ENCODE data around the gene MBOAT2.
"Not testable (repeated sequence)": the region's sequence is repeated elsewhere in the genome, so short reads cannot be mapped to it uniquely, and the experiment has no call there.

The MBOAT2 gene, protein sequence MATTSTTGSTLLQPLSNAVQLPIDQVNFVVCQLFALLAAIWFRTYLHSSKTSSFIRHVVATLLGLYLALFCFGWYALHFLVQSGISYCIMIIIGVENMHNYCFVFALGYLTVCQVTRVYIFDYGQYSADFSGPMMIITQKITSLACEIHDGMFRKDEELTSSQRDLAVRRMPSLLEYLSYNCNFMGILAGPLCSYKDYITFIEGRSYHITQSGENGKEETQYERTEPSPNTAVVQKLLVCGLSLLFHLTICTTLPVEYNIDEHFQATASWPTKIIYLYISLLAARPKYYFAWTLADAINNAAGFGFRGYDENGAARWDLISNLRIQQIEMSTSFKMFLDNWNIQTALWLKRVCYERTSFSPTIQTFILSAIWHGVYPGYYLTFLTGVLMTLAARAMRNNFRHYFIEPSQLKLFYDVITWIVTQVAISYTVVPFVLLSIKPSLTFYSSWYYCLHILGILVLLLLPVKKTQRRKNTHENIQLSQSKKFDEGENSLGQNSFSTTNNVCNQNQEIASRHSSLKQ

DNA sequence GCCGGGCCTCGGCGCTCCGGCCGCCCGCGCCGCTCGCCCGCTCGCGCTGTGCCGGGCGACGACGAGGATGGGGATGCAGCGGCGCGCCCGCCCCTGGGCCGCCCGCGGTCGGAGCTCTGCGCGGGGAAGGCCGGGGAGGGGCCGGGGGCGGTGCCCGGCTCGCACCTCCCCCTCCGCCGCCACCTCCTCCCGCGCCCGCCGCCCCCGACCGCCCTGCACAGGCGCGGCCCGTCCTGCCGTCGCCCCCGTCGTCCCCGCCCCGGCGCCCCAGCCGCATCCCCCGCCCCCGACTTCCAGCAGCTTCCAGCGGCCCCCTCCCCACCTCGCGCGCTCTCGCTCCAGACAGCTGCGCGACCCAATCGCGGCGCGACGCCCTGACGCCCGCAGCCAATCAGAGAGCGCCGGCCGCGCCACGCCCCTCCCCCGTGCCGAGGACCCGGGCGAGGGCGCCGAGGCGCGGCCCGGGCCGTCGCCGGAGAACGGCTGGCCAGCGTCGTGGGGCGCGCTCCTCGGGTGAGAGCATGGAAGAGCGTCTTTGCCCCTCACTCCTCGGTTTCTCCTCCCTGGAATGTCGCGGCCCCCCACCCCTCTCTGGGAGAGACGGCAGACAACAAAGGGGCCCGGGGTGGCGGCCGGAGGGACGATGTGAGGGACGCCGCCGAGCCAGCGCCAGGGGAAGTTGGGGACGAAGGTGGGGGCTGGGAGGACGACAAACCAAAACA, at the start of gene MBOAT2:
Gene MBOAT2, minus strand, starts transcription at position 69 of the 722 bp plus-strand sequence. CDS start 70 bp downstream, outside the sequence.
- Histone ChIP-seq H3K4me1 (ENCODE audit: insufficient read depth, low read length) (peaks cover 12% of the 10 kb centered on the region), H3K9ac (ENCODE audit: low read depth, low read length) (peak within 1 kb of the TSS; percentile 88), H3K9me3 (ENCODE audit: control insufficient read depth, insufficient read depth, low read length) (no peaks in the 10 kb centered on the region), H3K36me3 (ENCODE audit: insufficient read depth, low read length) (no peaks in the 10 kb centered on the region)

DNA sequence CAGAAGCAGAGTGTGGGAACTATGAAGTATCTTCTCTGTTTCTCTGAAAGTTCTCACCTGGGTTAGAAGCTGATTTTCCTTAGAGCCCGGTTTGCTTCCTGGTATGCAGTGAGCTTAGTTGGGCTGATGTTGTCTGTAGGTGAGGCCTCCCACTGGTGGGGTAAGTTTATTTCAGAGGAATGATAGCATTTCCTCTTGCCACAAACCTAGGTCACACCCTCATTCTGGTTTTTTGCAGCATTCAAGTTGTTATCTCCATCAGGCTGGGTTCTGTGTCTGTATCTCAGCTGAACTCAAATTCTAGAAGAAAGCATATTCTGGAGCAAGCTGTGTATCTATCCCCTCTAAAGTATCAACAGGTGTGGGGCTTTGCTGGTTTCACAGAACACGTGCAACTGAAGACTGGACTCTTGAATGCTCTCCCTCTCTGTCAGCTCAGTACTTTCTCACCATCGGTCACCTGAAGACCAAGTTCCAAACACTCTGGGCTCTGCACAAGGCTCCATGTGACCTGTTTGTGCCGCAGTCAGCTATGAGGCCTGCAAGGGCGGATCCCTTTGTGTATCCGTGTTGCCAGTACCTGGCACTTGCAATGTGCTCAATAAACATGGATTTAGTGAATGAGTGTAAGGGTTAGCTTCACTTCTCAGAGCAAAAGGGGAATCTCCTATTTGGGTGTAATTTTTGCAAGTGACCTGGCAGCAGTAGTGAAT, 49.5 kb upstream of the MBOAT2 start:
- H3K4me1 ChIP-seq (ENCODE audit: insufficient read depth, low read length) = no peaks in the 10 kb centered on the region
- H3K36me3 ChIP-seq (ENCODE audit: insufficient read depth, low read length) = no peaks in the 10 kb centered on the region
- H3K9me3 ChIP-seq (ENCODE audit: control insufficient read depth, insufficient read depth, low read length) = no peaks in the 10 kb centered on the region; the same call in 1 of the 2 replicates
- no peak overlapping the region; the same call in 1 of the 2 replicates for H3K9ac ChIP-seq (ENCODE audit: low read depth, low read length)

DNA sequence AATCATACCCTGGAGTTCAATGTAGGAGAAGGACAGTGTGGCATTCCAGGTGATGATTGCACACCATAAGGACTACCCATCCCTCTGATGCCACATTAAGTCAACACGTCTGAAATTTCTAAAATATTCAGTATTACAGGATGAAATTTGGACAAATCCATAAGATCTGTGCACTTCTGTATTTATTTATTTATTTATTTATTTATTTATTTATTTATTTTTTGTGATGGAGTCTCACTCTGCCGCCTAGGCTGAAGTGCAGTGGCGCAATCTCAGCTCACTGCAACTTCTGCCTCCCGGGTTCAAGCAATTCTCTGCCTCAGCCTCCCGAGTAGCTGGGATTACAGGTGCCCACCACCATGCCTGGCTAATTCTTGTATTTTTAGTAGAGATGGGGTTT, 48.0 kb upstream of the MBOAT2 start:
- not testable (repeated sequence) for H3K4me1 ChIP-seq (ENCODE audit: insufficient read depth, low read length); H3K9ac ChIP-seq (ENCODE audit: low read depth, low read length); H3K9me3 ChIP-seq (ENCODE audit: control insufficient read depth, insufficient read depth, low read length); H3K36me3 ChIP-seq (ENCODE audit: insufficient read depth, low read length)

DNA sequence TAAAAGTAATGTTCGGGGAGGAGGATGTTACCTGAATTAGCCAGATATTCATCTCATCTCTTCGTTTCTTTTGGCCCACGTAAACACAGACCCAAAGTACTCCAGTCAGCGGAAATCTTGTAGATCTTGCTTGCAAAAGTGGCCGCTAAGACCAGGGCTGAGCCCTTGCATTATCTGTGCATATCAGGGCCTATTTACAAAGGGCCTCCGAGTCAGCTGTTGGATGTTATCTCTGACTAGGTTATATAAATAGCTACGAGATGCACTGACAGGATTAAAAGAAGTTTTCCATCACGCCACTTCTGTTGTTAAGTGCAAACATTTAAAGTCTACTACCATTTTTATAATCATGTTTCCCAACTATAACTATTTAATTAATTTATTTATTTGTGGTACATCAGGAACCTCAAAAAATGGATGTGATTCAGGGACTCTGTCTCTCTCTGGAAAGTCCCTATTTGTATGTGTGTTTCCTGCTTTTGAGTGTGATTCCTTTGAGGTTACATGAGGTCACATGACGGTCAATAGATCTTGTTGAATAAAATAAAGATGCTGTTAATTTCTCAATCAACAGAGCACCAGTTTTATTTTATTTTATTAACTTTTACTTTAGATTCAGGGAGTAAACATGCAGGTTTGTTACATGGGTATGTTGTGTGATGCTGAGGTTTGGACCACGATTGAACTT, 46.8 kb upstream of the MBOAT2 start:
- H3K36me3 ChIP-seq (ENCODE audit: insufficient read depth, low read length) = no peaks in the 10 kb centered on the region
- H3K9ac ChIP-seq (ENCODE audit: low read depth, low read length) = no peak overlapping the region
- H3K9me3 ChIP-seq (ENCODE audit: control insufficient read depth, insufficient read depth, low read length) = no peaks in the 10 kb centered on the region; the same call in 1 of the 2 replicates

DNA sequence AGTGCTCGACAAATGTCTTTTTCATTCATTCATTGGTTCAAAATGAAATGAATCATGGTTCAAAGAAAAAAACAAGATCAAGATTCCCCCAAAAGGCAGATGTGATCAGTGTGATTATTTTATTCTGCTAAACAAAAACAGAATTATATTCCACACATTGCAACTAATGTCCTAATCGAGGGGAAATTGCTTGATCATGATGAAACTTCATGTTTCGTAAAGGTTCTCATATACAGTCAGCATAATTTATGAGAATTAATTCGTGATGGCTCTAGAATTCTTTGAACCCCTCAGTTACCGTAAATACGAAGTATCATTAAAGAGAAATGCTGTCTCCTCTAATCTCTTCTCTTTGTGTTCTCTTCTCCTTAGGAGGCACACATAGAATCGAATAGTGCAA, 42.1 kb upstream of the MBOAT2 start:
- Histone ChIP-seq H3K36me3 (ENCODE audit: insufficient read depth, low read length) (no peaks in the 10 kb centered on the region), H3K4me1 (ENCODE audit: insufficient read depth, low read length) (no peaks in the 10 kb centered on the region), H3K9ac (ENCODE audit: low read depth, low read length) (no peak overlapping the region), H3K9me3 (ENCODE audit: control insufficient read depth, insufficient read depth, low read length) (no peaks in the 10 kb centered on the region; the same call in 1 of the 2 replicates)

More for the DNA sequence above, 46.8 kb upstream of the MBOAT2 start:
- H3K4me1 ChIP-seq (ENCODE audit: insufficient read depth, low read length) = no peaks in the 10 kb centered on the region

DNA sequence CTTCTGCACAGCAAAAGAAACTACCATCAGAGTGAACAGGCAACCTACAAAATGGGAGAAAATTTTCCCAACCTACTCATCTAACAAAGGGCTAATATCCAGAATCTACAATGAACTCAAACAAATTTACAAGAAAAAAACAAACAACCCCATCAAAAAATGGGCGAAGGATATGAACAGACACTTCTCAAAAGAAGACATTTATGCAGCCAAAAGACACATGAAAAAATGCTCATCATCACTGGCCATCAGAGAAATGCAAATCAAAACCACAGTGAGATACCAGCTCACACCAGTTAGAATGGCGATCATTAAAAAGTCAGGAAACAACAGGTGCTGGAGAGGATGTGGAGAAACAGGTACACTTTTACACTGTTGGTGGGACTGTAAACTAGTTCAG, 40.0 kb upstream of the MBOAT2 start:
- H3K9me3 ChIP-seq (ENCODE audit: control insufficient read depth, insufficient read depth, low read length); H3K4me1 ChIP-seq (ENCODE audit: insufficient read depth, low read length); H3K9ac ChIP-seq (ENCODE audit: low read depth, low read length): not testable (repeated sequence)

DNA sequence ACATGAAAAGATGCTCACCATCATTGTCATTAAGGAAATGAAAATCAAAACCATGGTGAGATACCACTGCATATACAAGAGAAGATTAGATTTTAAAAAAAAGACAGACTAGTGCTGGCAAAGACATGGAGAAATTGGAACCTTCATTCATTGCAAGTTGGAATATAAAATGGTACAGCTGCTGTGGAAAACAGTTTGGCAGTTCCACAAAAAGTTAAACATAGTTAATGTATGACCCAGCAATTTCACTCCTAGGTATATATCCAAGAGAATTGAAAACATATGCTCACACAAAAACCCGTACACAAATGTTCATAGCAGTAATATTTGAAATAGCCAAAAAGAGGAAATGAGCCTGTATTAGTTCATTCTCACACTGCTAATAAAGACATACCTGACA, 33.7 kb upstream of the MBOAT2 start:
- Histone ChIP-seq H3K4me1 (ENCODE audit: insufficient read depth, low read length) (peaks cover 9% of the 10 kb centered on the region), H3K9ac (ENCODE audit: low read depth, low read length) (no peak overlapping the region), H3K9me3 (ENCODE audit: control insufficient read depth, insufficient read depth, low read length) (peaks cover 8% of the 10 kb centered on the region; the same call in 1 of the 2 replicates), H3K36me3 (ENCODE audit: insufficient read depth, low read length) (no peaks in the 10 kb centered on the region)

More for the DNA sequence above, 40.0 kb upstream of the MBOAT2 start:
- not testable (repeated sequence) for H3K36me3 ChIP-seq (ENCODE audit: insufficient read depth, low read length)

DNA sequence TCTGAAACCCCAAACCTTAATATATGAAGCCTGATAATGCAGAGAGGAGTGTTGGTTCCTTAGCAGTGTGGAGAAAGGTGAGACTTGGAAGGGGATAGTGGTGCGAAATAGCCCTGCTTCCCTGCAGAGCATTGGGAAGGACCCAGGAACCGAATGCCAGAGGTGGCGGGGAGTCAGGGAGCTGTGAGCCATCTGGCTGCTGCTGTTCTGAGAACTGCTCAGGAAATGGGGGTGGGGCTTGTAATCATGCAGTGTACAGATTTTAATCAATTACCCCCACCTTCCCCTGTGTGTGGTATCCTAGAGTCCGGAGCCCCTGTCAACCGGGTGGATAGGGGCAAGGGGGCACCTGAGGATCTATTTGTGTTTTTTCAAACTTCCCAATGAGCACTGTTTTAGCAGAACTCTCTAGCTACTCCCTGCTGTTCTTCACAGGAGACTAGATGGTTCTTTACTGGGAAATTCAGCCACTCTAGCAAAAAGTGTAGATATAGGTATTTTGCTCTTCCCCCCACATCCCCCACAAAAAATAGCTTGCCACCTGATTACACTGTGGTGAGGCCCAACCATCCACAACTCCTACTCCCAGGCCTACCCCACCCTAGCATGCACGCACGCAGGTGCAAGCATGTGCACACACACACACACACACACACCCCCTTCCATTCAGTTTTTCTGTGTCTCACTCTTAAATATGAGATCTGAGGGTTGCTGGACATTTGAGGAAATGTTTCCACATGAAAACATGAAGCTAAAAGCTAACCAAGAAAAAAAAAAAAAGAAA, 30.1 kb upstream of the MBOAT2 start:
- Histone ChIP-seq H3K4me1 (ENCODE audit: insufficient read depth, low read length) (peaks cover 9% of the 10 kb centered on the region), H3K36me3 (ENCODE audit: insufficient read depth, low read length) (no peaks in the 10 kb centered on the region), H3K9me3 (ENCODE audit: control insufficient read depth, insufficient read depth, low read length) (peaks cover 8% of the 10 kb centered on the region; the same call in 1 of the 2 replicates), H3K9ac (ENCODE audit: low read depth, low read length) (no peak overlapping the region)

DNA sequence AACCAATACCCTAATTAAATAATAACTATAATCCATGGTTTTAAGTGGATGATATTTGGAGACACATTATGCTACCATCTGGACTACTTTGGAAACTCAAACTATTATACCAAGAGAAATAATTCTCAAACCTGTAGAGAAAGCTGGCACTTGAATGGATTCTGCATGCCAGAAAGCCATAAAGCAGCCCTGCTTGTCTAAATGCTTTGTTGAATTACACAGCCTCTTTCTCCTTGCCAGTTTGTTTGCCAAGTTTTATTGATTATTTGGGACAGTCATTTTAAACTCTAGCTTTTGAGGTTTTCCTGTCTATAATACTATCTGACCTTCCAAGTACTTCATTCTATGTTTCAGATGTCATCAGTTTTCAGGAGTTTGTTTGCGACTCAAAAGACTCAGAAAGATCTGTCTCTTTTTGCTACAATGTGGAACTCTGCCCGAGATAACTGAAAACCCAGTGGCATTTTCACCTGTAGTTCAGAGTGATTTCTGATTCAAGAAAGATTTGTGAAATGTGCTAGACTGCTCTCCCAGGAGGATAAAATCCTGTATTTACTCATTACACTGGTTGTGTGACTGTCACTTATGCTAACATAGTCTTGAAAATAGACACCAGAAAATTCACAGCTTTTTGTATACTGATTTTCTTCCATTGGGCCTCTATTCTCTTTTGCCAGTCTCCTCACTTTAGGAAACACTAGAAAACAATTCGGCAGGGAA, 29.2 kb upstream of the MBOAT2 start:
- H3K9me3 ChIP-seq (ENCODE audit: control insufficient read depth, insufficient read depth, low read length) = peaks cover 5% of the 10 kb centered on the region; the same call in 1 of the 2 replicates
- no peak overlapping the region for H3K9ac ChIP-seq (ENCODE audit: low read depth, low read length)
- H3K4me1 ChIP-seq (ENCODE audit: insufficient read depth, low read length) = peaks cover 9% of the 10 kb centered on the region
- no peaks in the 10 kb centered on the region for H3K36me3 ChIP-seq (ENCODE audit: insufficient read depth, low read length)

DNA sequence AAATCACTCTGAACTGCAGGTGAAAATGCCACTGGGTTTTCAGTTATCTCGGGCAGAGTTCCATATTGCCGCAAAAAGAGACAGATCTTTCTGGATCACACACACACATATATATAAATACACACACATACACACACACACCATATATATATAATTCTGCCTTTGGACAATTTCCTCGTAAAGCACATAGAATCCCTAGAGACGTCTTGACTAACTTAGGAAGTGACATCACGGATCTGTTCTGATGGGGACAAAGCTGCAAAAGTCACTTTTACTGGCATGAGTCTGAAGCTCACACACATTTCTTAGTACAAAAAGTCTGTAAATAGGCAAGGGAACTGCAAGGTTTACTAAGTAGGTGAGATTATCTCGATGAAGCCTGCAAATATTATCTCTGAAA, 28.6 kb upstream of the MBOAT2 start:
- no peaks in the 10 kb centered on the region for H3K36me3 ChIP-seq (ENCODE audit: insufficient read depth, low read length)
- H3K9ac ChIP-seq (ENCODE audit: low read depth, low read length) = no peak overlapping the region
- peaks cover 5% of the 10 kb centered on the region; the same call in 1 of the 2 replicates for H3K9me3 ChIP-seq (ENCODE audit: control insufficient read depth, insufficient read depth, low read length)
- peaks cover 9% of the 10 kb centered on the region for H3K4me1 ChIP-seq (ENCODE audit: insufficient read depth, low read length)

DNA sequence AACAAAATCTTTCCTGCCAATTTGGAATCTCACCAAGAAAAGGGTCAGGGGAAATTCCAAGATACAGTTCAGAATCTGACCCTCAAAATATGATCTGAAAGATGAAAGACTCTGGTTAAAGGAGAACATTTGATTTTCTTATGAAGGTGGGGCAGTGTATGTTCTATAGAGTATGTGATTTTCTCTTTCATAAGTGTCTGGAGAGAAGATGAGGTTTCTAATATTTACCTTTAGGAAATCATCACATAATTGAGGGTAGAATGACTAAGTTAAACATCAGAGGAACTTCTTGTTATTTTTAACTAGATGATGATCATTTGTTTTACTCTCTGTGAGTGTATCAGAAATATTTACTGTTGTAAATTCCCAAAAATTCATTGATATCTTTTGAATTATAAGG, 27.8 kb upstream of the MBOAT2 start:
- Histone ChIP-seq H3K9ac (ENCODE audit: low read depth, low read length) (no peak overlapping the region), H3K9me3 (ENCODE audit: control insufficient read depth, insufficient read depth, low read length) (peaks cover 4% of the 10 kb centered on the region; the same call in 1 of the 2 replicates), H3K4me1 (ENCODE audit: insufficient read depth, low read length) (peaks cover 9% of the 10 kb centered on the region), H3K36me3 (ENCODE audit: insufficient read depth, low read length) (no peaks in the 10 kb centered on the region)

DNA sequence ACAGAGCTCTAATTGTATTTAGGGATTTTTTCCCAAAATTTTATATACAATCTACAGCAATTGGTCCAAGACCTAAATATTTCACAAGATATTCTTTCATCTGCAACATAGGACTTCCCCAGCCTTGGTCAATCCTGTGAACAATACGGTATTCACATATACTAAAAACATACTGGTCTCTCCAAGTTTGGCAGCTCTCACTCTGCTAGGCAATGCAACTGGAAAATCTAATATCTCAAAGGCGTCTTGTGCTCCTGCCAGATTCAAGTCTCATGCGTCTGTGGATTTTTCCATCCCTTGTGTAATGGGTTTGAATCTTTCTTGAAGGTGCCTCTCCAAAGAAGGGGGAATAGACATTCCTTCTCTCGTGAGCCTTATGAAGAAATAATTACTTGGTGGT, 27.4 kb upstream of the MBOAT2 start:
- Histone ChIP-seq H3K36me3 (ENCODE audit: insufficient read depth, low read length) (no peaks in the 10 kb centered on the region), H3K9me3 (ENCODE audit: control insufficient read depth, insufficient read depth, low read length) (no peaks in the 10 kb centered on the region), H3K4me1 (ENCODE audit: insufficient read depth, low read length) (peaks cover 9% of the 10 kb centered on the region), H3K9ac (ENCODE audit: low read depth, low read length) (no peak overlapping the region)

DNA sequence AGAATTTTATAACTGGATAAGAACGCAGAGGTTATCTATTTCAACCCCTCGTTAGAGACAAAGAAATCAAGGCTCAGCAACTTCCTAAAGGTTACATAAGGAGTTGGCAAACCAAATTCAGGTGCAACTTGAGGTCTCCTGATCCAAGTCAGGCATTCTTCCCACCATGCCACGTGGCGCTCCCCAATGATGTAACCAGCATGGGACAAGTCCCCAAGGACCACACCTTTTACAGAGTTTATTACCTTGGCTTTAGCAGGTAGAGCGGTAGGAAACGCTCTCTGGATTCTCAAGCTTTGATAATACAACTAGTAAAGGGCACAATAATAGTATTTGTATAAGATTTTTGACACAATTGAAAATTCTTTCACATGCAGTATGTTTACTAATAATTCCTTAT, 26.7 kb upstream of the MBOAT2 start:
- Histone ChIP-seq H3K9me3 (ENCODE audit: control insufficient read depth, insufficient read depth, low read length) (no peaks in the 10 kb centered on the region), H3K9ac (ENCODE audit: low read depth, low read length) (no peak overlapping the region), H3K4me1 (ENCODE audit: insufficient read depth, low read length) (peaks cover 9% of the 10 kb centered on the region), H3K36me3 (ENCODE audit: insufficient read depth, low read length) (no peaks in the 10 kb centered on the region)
